GM21360 (cell line): ENCODE measurements around the gene GH2.

Source experiments
- ATAC-seq: cut with Tn5 transposase; IDR thresholded peaks from one replicate; pipeline ENCODE4 v1.9.1; 2021; ENCODE audit warnings: mild to moderate bottlenecking, moderate library complexity; ENCODE audit not compliant: unreplicated experiment

The GH2 gene

DNA sequence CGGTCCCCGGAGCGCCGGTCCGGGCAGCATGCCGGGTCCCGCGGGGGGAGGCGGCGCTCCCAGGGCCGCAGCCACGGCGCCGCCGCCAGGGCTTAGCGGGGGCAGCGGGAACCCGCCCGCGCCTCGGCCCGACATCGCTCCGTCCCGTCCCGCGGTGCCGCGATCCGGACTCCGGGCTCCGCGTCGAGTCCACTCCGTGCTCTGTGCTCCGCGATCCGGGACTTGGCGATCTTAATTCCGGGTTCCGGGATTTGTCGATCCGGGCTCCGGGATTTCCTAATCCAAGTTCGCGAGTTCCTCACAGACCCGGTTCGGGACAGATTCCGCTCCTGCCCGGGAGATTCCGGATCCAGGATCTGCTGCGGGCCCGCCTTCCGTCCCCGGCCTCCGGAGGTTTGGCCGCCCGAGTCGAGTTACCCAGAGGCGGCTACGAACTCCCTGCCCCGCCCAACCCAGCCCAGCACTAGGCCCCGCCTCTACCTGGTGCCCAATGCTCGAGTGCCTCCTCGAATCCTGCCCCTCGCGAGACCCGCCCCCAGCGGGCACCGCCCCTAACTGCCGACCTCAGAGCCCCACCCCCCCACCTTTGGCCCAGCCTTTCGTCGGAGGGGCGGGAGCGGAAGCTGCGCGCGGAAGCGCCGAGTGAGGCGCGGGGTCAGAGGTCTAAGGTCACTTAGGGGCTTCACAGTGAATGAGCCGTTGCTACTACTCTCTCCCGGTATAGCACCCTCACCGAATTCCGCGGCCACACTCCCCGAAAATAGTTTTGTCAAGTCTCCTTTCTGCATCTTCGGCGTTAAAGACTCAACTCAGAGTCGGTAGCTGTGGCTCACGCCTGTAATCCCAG is 39.0 kb downstream of the GH2 start, which contains the start of gene SMARCD2:
SMARCD2 (minus strand) TSS at position 146 of the 847 bp plus-strand sequence; CDS start at position 135, 11 bp downstream.
- ATAC-seq: peak; percentile 72

DNA sequence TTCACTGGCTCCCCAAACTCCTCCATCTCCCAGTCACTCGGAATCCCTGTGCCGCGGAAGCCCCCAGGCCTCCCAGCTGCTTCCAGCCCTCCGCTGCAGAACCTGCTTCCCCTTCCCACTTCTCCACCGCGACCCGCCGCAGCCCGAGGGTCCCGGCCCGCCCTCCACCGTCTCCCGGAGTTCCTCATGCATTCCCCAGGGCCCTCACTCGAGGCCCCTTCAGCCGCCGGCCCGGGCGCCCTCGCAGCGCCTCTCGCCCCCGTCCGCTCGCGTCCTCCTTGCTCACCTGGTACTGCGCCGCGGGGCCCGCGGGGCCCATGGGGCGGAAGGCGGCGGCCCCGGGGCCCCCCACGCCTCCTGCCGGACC is 39.6 kb downstream of the GH2 start:
- ATAC-seq: peak; percentile 17

DNA sequence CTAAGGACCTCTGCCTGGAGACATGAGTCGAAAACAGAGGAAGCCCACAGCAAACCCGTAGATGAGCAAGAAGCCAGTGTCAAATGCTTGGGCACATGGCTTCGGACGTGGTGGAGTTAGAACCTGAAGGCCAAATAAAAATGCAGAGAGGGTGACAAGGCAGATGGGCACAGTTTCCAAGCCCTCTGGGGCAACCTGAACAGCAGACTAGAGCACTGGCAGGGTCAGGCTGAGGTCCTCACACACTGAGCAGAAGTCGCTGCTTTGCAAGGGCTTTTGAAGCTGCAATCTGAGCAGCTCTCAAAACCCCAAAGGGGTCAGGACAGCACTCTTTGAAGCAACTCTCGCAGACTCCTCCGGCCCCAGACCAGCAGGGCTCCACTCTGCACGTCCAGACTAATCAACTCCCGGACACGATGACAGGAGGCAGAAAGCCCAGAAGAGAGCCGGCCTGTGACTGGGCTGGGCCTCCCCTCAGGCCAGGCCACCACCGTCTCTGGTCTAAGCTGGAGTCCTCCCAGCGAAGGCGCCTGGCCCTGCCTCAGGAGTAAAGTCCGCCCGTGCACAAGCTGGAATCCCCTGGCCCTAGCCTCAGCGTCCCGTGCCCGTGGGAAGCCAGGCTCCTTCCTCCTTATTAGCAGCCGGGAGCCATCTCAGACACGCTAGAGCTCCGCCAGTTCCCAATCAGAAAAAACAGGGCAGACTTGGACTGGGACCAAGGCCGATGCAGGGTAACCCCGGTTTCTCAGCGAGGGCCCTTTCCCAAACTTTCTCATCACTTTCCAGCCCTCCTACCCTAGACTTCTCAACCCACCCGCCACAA is 40.2 kb downstream of the GH2 start:
- no peak for ATAC-seq

DNA sequence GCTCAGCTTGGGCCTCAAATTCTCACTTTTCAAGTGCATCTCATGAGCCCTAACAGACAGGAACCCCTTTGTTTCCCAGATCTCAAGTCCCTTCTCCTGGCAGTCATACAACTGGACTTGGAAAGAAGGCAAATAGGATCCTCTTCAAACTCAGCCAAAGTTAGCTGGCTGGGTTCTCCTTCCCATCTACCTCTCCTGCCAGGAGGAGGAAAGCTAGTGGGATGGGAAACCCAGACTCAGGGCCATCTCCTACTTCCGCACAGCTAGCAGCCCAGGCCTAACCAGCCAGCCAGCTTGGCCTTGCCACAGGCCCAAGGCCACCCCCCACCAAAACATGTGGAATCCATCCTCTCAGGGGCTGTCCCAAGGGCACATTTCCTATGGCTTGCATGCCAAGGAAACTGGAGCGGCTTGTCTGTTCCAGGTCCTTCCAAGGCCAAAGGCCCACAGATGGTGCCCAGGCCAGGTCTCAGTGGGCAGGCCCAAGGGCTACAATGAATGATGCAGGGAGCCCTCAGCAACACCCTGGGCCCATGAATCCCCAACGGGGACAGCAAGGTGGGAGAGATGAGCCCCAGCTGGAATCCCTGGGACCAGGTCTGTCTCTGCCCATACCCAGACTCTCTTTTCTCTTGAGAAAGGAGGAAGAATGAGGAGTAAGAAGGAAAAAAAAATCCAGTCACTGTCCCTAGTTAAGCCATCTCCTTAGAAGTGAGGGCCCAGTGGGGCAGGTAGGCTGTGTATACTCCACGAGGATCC is 41.0 kb downstream of the GH2 start:
- no peak for ATAC-seq

DNA sequence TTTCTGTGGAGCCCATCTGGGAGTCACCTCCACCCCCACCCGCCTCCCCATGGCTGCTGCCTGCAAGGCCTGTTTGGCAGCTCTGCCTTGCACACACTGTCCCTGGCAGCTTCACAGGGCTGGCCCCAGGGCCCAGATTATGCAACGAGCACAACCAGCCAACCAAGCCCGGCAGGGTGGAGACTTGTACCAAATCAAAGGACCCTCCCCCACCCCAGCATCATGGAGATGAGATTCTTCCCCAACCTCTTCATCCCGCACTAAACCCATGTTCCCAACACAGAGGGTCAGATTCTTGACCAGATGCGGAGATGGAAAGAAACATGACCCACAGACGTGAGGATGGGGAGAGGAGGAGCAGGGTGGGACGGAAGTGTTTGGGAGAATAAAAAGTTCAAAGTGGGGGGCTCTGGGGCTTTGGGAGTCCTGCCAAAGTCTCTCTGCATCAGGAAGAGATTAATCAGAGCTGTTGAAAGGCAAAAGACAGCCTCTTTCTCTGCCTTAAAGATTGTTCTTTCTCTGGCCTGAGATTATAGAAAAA is 43.0 kb downstream of the GH2 start:
- no peak for ATAC-seq

DNA sequence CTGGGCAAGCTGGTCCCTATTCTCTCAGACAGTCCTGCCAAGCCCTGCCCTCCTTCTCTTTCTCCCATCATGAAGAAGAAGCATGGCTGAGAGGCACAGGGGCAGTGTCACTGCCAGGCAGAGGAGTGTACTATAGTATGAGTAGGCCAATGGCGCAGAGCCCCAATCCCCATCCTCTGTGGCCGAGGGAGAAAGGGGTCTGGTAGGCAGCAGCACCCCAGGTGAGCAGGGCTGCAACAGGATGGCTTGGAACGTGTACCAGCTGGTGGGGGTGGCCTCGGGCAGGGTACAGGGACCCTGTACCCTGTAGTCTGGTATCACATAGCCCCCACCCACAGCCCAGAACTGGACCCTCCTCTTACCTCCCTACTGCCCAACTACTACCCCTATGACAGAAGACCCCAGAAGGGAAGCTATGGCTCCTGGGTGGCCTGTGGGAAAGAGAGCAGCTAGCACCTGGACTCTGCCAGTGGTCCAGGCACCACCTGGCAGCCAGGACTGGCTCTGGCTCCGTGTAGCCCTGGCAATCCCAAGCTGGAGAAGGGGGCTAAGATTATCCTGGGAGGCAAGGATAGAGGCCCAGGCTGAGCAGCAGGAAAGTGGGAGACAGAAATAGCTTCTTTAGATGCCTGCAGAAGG is 43.7 kb downstream of the GH2 start:
- ATAC-seq: no peak

DNA sequence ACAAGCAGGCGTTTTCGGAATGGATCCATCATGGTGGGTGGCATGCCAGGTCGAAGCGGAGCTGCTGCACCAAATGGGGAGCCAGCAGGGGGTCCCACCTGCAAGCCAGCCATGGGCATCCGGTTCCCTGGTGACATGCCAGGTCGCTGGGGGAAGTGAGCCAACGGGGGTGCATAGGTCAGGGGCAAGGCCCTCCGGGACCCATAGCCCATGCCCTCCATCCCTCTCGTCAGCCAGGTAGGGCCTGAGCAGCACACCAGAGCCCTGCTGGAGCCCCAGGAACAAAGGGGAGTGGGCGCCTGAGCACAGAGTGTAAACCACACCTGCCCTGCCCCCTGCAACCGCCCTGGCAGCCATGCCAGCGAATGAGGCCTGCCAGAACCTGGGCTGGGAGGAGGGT is 44.3 kb downstream of the GH2 start:
- ATAC-seq: no peak

DNA sequence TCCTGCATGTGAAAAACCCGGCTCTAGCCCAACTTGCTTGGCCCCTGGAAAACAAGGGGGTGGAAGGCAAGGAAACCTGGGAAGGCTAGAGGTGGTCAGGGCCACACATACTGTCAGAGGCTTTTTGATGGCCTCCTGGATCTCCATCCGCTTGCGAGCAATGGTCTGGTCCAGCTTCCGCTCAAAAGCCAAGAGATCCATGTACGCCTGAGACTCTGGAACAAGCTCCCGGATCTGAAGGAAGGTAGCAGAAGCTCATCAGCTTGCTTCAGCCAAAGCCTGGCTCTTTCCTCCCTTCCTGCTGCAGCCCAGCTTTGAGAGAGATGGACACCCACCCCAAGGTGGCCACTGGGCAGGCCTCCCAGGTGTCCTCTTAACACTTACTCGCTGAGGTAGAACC is 44.9 kb downstream of the GH2 start:
- no peak for ATAC-seq

DNA sequence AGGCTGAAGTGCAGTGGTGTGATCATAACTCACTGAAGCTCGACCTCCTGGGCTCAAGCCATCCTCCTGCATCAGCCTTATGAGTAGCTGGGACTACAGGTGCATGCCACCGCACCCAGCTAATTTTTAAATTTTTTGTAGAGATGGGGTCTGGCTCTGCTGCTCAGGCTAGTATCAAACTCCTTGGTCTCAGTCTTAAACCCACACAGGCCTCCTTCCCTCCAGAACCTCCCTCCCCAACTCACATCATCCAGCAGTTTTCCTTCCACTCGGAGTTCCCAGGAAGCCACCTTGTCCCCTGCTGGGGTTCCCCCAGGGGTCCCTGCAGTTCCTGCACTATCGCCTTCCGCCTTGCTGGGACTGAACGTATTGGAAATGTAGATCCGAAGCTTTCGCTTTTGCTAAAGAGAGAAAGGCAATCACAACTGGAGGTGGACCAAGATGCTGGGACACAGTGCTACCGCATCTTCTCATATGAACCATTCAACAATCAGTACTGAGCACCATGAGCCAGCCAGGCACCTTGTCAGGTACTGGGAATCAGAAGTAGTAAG is 46.5 kb downstream of the GH2 start:
- ATAC-seq: no peak

DNA sequence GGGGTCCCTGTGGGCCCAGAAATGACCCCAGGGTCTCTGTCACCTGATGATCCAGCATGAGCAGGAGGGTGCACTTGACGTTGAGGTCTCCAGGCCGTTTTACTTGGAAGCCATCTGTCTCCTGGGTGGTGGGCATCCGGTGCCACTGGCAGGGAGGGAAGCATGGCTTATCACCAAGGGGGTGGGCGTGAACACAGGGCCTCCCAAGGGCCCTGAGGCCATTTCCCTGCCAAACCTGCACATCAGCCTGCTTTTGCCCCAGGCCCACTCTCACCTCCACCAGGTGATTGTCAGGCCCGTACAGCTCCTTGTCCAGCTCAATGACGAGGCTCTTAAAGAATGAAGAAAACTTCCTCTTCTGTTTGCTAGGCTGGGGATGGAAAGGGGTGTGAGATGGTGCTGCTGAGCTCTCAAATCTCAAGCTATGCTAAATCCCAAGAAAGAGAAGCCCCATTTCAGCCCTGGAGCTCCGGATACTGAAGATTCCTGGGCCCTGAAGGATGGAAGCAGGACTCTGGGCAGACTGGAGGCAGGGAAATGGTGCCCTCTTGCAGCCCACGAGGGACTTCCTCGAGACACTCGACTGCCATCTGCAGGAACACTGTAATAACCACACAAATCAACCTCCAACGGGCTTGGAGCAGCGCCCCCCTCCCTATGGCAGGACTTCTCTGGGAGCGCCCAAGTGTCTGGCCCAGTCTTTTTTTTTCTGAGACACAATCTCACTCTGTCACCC is 47.1 kb downstream of the GH2 start:
- ATAC-seq: no peak

DNA sequence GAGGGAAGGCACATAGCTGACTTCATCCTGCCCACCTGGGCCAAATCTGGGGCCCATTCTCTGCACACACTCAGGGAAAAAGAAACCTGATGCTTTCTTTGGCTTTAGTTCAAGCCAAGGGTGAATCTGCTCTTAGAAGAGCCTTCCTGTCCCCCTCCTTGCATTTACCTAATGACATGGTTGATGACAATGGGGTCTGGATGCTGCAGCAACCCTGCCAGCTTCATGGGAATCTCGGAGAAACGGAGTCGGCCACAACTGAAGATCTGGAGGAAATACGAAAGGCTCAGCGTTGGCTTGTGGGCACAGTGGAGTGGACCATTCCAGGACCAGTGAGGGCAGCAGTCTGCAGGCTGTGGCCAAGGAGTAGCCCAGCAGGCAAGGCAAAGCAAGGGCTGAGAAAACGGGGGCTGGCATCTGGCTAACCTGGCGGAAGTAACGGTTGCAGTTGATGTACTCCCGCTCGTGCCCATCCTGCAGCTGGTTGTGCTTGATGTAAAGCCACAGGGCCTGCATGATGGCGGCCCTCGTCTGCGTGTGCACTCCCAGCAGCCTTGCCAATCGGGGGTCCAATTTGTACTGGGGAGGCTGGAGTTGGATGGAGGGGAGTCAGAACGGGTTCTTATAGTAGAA is 47.9 kb downstream of the GH2 start:
- ATAC-seq: no peak

DNA sequence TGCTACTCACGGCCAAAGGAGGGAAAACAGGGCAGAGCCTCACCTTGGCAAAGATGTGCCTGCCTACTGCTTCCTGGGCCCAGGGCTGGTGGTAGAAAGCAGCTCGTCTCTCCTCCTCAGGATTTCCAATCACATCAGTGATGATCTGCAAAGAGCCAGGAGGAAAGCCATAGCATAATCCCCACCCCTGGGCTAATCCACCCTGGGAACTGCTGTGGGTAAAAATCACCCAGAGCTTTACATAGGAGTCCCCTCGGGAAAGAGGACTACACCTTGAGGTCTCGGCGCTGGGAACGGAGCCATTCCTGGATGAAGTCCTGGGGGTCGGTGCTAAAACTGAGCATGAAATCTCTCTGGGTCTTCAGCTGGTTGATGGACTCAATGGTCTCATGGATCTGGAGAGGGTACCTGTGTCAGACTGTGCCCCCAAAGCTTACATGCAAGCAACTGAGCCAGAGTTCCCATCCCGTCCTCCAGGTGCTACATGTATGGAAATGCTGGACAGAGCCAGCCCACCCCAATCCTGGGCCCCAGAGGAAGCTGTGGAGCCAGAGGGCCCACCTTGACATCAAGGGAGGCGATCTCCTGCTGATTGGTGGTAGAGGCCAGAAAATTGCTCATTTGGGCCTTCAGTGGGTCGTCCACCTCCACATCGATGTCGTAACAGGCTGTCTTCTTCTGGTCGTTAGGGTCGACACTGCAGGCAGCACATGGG is 48.6 kb downstream of the GH2 start:
- no peak for ATAC-seq

DNA sequence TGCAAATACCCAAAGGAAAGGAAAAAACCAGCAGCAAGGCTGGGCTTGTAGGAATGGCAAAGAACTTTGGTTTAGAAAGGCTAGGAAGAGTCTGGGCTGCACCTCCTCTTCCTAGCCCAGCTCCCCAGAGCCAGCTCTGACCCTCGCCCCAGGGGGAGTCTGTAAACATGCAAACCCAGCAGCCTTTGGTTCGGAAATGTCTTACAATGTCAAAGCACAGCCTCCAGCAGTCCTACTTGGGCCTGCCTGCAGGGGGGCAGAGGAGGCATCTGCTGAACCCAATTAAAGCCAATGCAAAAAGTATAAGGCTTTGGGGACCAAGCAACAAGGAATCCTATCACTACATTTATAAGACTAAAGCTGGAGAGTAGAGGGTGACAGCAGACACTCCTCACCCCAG is 49.3 kb downstream of the GH2 start:
- ATAC-seq: no peak

DNA sequence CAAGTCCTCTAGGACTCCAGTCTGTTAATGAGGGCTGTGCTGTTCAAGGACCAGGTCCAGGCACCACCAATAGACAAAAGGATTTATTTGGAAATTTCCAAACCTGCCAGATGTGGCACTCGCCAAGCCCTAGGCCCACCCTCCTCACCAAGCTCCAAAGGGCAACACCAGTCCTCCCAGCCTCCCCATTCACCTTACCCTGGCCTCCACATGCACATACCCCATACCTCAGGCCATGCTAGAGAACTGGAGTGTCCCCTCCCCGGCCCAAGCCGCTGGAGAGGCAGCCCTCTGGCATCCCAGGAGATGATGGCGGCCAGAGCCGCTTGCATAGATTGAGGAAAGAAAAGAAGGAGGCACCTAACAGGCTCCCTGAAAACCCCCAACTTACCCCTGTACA is 49.7 kb downstream of the GH2 start:
- ATAC-seq: no peak

DNA sequence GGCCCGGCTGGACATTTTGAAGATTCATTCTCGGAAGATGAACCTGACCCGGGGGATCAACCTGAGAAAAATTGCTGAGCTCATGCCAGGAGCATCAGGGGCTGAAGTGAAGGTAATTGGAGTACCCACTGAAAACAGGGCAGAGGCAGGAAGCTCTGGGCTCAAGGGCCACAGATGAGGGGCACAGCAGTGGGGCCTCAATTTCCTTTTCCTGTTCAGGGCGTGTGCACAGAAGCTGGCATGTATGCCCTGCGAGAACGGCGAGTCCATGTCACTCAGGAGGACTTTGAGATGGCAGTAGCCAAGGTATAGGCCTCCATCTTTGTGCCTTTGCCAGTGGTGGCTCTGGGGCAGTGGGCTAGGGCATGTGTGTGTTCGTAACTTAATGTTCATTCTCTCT is 50.2 kb downstream of the GH2 start:
- ATAC-seq: no peak

DNA sequence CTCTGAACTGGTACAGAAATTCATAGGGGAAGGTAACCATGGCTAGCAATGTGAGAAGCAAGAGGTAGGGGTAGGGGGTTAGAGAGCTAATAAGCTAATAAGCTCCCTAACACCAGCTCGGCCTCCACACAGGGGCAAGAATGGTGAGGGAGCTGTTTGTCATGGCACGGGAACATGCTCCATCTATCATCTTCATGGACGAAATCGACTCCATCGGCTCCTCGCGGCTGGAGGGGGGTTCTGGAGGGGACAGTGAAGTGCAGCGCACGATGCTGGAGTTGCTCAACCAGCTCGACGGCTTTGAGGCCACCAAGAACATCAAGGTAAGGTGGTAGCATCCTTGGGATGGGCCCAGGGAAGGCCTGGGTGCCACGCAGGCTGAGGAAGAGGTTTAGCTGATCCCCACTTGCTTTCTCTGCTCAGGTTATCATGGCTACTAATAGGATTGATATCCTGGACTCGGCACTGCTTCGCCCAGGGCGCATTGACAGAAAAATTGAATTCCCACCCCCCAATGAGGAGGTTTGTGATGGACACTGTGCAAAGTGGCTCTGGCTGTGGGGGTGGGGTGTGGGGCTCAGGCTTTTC is 50.7 kb downstream of the GH2 start:
- ATAC-seq: no peak

DNA sequence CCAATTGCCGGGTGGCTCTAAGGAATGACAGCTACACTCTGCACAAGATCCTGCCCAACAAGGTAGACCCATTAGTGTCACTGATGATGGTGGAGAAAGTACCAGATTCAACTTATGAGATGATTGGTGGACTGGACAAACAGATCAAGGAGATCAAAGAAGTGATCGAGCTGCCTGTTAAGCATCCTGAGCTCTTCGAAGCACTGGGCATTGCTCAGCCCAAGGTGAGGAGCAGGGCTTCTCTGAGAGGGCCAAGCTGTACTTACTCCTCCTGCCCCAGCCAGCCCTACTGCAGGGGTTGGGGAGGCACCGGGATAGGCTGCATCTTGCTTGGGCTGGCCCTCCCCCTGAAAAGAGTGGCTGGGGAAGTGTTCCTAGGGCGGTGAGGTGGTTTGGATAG is 51.5 kb downstream of the GH2 start:
- no peak for ATAC-seq
